ENCODE results near the gene PITHD1.

DNA sequence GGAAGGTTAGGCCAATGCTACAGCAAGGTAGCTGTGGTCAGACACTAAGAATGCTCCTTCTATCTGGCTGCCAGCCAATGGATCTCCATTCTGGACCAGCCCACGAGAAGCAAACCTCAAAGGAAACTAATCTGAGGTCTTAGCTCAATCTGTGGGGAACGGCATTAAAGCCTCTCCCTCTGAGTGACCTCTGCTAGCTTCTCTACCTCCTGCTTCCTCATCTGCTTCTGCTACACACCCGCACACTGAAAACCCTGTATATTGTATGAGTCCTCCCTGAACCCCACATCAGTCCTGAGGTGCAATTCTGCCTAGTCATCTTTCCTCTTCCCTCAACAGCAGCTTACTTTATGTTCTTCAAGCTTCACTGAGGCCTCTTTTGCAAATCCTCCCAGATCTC lies 29.2 kb downstream of the PITHD1 start:
- no peak for TF ChIP-seq CTCF (IDR thresholded peaks at IDR 0.05)
- no peak for TF ChIP-seq POLR2A (IDR thresholded peaks at IDR 0.05)
